ENCODE measurements around the gene SMAD3.

SMAD3 gene

DNA sequence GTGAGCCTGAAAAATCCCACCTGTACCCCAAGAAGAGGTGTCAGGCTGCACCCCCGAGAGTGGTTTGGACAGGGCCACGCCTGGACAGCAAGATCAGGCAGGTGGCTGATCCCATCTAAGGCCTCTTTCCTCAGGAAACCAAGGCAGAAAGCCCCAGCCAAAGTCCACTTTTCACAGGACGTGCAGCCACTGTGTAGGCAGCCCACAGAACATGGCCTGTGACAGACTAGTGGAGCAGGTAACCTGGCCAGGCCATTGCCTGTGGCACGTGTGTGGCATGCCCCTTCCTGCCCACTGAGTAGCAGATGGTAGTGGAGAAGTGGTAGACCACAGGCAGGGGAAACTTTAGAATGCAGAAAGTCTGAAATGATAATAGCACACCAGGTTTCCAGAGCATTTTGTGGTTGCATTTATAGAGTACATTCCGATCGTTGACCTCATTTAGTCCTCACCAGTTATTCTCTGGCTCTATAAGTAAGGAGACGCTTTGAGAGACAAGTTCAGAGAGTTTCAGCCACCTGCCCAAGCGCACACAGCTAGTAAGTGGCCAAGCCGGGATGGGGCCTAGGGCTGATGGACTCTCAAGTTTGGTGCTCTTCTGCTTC is 120.3 kb downstream of the SMAD3 start:
- no peak for DNase-seq

DNA sequence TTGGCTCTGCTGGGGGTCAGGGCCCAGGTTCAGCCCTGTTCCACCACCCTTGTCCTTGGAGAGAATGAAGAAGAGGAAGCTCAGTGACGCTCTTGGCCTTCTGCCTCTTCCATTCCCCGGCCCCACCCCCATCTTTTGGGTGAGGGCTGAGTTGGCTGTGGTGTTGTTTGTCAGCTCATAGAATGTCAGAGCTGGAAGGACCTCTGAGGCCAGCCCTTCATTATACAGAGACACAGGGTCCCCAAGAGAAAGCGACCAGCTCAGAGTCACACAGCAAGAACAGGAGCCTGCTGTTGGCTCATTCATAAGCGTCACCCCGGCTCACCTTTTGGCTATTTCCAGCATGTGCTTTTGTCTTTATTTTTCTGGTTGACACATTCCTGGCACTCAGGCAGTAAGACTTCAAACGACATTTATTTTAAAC is 120.8 kb downstream of the SMAD3 start:
- no peak for DNase-seq

DNA sequence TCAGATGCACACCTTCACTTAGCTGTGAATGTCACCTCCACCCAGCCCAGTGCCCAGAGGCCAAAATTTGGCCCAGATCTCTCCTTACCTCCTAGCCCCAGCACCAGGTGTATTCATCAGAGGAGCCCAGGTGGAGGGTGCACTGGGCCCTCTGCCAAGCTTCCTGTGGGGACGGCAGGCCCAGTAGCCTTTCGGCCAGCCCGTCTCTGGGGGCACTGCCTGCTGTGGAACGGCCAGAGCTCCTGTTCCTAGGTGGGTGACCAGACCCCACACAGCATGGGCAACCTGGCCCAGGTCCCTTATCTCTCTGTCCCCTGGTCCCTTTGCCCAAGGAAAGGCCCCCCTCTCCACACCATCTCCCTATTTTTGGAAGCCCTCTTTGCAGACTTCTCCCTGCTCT is 121.3 kb downstream of the SMAD3 start:
- DNase-seq, result no peak

DNA sequence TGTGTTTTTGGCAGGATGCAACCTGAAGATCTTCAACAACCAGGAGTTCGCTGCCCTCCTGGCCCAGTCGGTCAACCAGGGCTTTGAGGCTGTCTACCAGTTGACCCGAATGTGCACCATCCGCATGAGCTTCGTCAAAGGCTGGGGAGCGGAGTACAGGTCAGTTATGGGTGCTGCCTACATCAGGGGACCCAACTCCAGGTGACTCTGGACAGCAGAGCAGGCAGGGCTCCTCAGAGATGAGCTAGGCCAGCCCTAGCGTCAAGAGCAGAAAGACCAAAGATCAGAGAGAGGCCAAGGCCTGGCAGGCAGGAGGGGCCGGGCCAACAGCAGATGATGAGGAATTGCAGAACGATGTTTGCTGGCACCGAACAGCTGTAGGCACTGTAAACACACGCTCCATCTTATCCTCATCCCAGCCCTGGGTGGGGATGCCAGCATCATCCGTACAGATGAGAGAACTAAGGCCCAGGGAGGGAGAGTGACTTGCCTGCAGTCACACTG is 122.0 kb downstream of the SMAD3 start:
- DNase-seq, result no peak

DNA sequence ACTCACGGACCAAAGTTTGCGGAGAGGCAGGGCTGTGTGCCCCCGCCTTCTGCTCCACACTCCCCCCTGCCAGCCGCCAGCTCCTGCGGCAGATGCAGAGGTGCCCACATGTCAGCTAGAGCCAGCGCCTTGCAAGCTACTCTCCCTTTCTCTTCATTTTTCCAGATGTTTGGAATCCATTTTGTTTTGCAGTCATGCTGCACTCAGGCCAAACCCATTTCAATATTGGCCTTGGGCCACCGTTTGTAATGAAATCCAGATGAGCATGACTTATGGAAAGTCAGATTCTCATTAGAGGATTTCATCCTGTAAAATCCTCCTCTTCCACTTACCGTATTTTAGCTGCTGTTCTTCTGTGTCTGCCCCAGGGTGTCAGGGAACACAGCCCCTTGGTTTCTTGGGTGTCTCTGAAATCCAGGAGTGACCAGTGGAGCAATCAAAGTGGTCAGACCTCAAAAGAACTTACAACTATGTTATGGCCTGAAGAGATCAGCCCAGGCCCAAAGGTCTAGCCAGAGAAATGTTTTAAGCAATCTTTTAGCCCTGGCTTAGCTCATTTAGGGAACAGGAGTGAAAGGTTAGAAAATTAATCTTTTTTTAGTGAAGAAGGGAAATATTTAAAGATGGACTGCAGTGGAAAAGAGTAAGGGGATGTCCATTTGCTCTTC is 123.3 kb downstream of the SMAD3 start:
- no peak for DNase-seq

DNA sequence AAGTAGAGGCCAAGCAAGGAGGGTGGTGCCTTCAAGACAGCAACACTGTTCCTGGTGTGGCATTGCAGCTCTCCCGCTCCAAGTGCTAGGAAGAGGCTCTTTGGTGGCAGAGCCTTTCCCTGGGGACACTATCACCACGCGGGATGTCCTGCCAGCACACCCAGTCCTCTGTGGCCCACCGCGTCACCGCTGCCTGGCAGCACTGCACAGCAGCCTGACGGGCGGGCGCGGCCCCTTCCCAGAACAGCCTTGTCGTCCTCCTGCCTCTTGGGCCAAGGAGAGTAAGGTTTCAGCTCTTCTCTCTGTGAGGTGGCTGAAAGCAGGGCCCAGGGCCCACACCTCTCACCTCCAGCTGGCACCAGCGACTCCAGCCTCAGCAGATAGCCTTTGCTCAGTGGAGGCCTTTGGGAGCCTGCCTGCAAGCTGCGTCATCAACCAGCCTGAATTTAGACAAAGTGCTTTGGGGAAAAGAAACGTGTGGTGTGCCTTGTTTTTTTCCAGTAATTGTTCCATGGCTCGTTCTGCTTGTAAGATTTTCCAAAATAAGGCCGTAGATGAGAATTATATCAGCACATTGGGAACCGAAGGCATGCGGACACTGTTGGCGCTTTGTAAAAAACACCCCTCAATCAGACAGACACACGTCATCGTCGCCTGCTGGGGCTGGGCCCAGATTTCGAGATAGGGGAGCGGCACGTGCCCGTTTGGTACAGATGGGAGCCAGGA is 124.1 kb downstream of the SMAD3 start:
- DNase-seq, result no peak

DNA sequence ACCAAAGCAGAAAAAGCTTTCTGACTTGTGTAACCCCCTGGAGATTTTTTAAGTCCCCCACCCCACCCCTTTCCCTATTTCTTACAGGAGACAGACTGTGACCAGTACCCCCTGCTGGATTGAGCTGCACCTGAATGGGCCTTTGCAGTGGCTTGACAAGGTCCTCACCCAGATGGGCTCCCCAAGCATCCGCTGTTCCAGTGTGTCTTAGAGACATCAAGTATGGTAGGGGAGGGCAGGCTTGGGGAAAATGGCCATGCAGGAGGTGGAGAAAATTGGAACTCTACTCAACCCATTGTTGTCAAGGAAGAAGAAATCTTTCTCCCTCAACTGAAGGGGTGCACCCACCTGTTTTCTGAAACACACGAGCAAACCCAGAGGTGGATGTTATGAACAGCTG is 124.9 kb downstream of the SMAD3 start:
- DNase-seq, result no peak

DNA sequence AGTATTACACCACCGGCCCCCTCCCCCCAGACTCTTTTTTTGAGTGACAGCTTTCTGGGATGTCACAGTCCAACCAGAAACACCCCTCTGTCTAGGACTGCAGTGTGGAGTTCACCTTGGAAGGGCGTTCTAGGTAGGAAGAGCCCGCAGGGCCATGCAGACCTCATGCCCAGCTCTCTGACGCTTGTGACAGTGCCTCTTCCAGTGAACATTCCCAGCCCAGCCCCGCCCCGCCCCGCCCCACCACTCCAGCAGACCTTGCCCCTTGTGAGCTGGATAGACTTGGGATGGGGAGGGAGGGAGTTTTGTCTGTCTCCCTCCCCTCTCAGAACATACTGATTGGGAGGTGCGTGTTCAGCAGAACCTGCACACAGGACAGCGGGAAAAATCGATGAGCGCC is 125.4 kb downstream of the SMAD3 start:
- DNase-seq, result no peak

DNA sequence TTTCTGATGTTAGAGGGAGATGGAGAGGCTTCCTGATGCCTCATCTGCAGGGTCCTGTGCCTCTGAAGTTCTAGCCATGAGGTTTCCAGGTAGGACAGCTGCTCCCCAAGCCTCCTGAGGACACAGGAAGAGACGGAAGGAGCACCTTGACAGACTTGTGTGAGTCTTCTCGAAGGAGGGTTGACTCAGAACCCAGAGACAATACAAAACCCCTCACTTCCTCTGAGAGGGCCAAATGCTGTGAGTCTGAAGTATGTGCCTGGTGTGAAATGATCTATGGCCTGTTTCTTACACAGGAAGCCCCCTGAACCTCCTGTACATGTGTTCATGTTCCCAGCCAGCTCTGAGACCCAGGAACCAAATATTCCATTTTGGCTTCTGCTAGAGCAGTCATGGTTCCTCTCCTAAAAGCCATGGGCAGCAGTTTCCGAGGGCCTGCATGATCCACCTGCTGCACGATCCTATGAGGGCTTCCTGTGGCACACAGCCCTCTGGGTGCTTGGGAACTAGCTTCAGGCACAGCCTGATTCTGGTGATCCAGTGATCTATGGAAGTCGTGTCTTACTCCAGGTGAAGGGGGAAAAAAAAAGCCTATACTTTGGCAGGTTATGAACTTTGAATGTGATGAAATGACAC is 126.9 kb downstream of the SMAD3 start:
- no peak for DNase-seq

DNA sequence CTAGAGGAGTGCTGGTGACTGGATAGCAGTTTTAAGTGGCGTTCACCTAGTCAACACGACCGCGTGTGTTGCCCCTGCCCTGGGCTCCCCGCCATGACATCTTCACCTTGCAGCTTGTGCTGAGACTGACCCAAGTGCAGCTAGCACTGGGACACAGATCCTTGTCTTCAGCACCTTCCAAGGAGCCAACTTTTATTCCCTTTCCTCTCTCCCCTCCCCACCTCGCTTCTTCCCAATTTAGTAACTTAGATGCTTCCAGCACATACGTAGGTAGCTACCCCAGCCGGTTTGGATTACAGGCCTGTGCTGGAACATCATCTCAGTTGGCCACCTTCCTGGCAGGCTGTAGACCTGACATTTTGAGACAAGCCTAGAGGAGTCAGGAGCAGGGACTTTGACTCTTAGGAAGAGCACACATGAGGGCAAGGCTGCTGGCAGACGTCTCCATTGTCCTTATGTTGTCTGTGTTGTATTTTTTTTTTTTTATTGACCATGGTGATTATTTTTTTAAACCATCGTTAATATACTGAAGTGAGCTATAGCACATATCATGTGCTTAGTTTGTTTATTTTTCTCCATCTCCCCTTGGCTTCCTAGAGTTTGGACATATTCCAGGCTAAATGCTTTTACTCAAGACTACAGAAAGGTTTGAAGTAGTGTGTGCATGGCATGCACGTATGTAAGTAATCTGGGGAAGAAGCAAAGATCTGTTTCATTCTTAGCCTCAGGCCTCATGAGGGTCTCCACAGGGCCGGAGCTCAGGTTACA is 128.0 kb downstream of the SMAD3 start:
- no peak for DNase-seq

DNA sequence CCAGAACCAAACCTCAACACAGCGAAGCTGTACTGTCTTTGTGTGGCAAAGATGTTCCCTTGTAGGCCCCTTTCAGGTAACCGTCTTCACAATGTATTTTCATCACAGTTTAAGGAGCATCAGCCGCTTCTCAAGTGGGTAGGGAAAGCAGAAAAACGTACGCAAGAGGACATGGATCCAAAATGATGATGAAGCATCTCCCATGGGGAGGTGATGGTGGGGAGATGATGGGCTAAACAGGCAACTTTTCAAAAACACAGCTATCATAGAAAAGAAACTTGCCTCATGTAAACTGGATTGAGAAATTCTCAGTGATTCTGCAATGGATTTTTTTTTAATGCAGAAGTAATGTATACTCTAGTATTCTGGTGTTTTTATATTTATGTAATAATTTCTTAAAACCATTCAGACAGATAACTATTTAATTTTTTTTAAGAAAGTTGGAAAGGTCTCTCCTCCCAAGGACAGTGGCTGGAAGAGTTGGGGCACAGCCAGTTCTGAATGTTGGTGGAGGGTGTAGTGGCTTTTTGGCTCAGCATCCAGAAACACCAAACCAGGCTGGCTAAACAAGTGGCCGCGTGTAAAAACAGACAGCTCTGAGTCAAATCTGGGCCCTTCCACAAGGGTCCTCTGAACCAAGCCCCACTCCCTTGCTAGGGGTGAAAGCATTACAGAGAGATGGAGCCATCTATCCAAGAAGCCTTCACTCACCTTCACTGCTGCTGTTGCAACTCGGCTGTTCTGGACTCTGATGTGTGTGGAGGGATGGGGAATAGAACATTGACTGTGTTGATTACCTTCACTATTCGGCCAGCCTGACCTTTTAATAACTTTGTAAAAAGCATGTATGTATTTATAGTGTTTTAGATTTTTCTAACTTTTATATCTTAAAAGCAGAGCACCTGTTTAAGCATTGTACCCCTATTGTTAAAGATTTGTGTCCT is 129.0 kb downstream of the SMAD3 start:
- no peak for DNase-seq

DNA sequence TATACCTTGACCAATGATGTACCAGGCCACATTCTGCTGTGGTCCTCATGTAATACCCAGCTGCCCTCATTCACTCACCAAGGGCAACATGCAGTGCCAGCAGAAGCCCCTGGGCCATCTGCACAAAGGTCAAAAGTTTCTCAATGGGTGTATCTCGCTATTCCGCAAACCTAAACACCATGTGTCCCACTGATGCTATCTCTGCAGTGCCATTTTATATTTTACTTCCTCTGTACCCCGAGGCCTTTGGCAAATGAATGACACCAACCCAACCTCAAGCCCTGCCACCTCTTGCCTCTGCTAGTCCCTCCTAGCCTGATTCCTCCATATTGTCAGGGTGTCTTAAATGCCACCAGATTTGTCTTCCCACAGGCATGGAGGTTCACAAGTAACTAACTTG is 129.9 kb downstream of the SMAD3 start:
- DNase-seq, result no peak

DNA sequence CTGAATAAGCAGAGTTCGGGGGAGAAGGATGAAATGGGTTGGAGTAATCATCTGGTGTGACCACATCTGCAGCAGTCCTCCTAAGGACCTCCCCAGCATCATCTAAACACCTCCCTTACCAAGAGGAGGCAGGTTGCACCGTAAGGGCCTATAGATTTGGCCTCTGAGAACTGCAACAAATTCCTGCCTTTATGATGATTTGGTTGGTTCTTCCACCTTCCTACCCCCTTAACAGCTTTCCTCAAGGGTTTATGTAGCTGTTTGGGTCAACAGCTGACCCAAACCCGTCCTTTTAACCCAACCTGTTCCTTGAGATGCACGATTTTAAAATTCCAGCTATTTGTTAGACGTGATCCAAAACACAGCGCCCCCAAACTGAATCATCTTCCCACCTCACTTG is 130.8 kb downstream of the SMAD3 start:
- no peak for DNase-seq

DNA sequence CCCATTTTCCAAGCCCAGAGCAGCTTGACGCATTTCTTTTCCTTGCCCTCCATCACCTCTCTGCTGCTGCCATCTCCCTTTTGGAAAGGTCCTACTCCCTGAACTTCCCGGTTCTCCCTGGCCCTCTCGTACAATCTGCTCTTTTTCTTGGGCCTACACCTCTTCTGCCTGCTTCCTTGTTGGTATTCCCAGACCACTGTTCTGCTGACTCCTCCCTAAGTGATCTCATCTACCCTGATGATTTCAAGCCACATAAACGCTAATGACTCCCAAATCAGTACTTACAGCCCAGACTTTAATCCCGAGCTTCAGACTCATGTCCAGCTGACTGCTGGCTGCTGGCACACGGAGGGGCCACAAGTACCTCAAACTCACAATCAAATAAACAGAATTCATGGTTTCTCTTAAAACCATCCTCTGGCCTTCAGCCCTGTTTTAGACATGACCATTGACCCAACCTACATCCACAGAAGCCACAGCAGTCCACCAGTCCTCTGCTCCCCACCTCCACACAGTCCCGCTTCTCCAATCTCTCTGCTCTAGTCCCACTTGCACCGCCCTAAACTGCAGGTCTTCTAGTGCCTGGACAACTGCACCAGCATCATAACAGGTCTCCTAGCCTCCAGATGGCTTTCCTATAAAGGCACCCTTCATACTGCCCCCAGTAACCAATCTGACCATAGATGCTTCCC is 131.4 kb downstream of the SMAD3 start:
- no peak for DNase-seq

DNA sequence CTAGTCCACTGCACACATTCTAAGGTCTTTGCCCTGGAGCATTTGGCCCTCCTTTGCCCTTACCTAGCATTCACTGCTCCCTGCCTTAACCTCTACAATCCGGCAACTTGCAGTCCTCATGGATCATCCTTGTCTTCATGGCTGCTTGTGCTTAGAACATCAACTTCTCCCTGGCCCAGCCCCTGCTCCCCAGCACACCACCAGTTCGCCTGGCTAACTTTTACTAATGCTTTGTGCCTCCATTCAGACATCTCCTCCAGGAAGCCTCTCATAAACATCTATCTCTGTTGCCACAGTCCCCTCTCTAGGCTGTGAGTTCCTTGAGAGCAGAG is 131.9 kb downstream of the SMAD3 start:
- no peak for DNase-seq

DNA sequence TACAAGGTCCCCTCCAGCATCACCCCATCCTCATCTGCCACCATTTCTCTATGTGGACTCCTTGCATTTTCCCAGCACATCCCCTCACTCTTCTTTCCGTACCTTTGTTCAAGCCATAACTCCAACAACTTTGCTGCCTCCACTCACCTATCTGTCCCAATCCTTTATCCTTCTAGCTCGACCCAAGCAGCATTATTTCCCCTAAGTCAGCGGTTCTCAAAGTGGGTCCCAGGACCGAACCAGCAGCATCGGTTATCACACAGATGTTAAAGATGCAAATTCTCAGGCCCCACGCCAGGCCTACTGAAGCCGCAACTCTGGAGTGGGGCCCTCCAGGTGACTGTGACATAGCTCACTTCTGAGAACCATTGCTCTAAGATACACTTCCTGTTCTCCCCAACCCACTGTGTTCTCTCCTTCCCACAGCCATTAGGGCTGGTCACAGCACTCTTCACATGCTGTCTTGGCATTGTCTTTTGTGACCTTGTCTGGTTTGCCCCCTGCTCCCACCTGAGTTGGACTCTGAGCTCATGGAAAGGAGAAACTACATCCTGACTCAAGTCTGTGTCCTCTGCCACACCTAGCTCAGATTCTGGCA is 132.9 kb downstream of the SMAD3 start:
- no peak for DNase-seq

DNA sequence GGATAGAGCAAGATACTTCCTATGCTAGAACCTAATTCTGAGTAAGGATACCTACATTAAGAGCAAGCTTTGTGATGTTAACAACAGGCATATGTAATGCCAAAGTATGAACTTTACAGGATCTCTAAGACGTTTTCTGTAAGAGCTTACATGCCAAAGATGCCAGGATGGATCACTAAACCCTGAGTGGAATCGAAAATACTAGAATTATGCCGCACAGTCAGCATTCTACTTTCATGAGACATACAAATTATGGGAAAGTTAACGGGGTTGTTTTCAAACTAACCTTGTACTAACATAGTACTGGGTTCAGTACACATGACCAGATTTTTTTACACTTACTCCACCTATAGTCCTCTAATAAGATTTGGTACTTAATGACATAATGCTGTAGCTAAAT is 134.0 kb downstream of the SMAD3 start:
- DNase-seq, result no peak

DNA sequence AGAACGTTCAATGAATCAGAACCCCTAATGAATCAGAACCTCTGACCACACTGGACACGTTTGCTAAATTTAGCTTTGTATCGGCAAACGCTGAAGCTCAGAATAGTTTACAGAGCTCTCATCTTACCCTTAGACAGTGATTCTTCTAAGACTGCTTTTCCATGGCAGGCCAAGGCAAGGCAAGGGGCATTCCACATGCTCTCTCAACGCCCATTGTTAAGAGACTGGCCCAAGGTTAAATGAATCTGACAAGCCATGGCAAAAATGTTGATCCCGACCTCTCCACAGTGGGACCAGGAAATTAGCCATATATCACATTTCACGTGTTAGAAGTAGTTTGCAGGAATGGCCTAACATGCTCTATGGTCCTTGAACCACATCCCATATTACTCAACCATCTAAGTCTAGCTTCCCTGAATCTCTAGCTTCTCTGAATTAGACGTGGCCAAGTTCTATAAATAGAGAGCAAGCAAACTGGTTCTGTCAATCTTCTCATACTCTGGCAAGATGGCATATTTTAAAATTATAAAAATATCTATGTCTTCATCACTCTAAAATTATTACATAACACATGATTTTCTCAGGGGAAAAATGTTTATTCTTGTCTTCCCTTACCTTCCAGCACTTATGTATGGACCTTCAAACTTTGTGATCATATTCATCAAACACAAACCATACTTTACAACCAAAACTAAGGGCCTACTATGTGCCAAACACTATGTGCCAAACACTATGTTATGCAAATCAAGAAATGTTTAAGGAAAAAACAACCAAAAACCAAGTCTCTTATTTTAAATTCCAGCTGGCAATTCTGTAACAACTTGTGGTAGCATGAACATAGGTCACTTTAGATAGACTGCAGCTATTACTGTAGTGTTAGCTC is 134.7 kb downstream of the SMAD3 start:
- DNase-seq, result no peak

DNA sequence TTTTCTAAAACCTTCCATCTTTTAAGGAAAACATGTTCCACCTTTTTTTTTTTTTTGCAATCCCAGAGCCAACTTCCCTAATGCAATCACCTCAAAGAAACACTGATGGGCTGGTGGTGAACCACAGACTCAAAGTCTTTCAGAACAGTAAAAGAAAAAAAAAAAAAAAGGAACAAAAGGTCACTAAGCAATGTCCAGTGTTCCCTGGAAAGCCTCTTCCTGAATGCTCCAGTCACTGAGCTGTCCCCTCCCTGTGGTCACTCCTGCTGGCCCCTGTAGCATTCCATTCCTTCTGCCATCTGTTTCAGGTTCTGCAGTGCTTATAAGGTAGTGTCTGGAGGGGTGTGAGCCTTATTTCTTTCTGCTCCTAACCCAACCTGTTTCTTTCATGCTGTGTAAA is 135.7 kb downstream of the SMAD3 start:
- DNase-seq, result peak; percentile 17 to 24

DNA sequence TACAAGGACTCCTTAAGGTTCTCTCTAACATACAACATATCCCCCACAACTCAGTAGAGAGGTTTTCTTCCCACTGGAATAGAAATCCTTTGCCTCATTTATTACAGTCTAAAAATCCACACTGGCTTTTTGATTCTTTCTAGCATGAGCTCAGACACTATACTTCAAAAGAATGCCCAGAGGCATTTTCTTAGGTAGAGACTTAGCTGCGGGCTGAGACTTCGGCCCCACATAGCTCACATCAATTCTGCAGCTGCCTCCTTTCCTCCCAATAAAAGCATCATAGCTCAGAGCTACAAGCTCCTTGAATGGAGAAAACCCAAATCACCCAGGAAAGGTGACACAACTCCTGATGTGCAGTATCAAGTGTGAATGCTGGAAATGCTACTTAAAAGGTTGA is 136.7 kb downstream of the SMAD3 start:
- DNase-seq, result no peak

All from AML-193 (cell line).